Loucy (cell line): ENCODE data around the gene IL22RA2.

Experiments used
- H2AFZ ChIP-seq: fragments of 200-600 bp; sonication (generic); 2 replicates; pipeline ENCODE4 v1.6.0; 2016; ENCODE audit warnings: antibody characterized with exemption, mild to moderate bottlenecking, low read length, moderate library complexity
- H3F3A ChIP-seq: fragments of 200-600 bp; 2 replicates; pipeline ENCODE4 v1.6.0; 2016; ENCODE audit warnings: antibody characterized with exemption, low read depth, mild to moderate bottlenecking
- H3K27me3 ChIP-seq: fragments of 200-600 bp; sonication (generic); 2 replicates; pipeline ENCODE4 v1.6.1; 2014; ENCODE audit warnings: low read length, mild to moderate bottlenecking; ENCODE audit not compliant: insufficient read depth, poor library complexity, severe bottlenecking
- H3K36me3 ChIP-seq: fragments of 200-600 bp; sonication (generic); 2 replicates; pipeline ENCODE4 v1.6.1; 2016; ENCODE audit warnings: low read length; ENCODE audit not compliant: insufficient read depth
- H3K4me1 ChIP-seq: fragments of 200-600 bp; sonication (generic); 2 replicates; pipeline ENCODE4 v1.5.1; 2014; ENCODE audit warnings: low read length, mild to moderate bottlenecking; ENCODE audit not compliant: insufficient read depth, poor library complexity, severe bottlenecking
- H3K4me2 ChIP-seq: fragments of 200-600 bp; sonication (generic); 2 replicates; pipeline ENCODE4 v1.6.0; 2014; ENCODE audit warnings: antibody characterized with exemption, low read length, low read depth, mild to moderate bottlenecking; ENCODE audit not compliant: poor library complexity, severe bottlenecking
- H3K4me3 ChIP-seq: fragments of 200-600 bp; sonication (generic); 2 replicates; pipeline ENCODE4 v1.5.1; 2014; ENCODE audit warnings: low read length, mild to moderate bottlenecking, mixed read lengths; ENCODE audit not compliant: poor library complexity, severe bottlenecking
- H3K79me2 ChIP-seq: fragments of 200-600 bp; sonication (generic); 2 replicates; pipeline ENCODE4 v1.6.1; 2014; ENCODE audit warnings: low read length; ENCODE audit not compliant: insufficient read depth
- H3K9ac ChIP-seq: fragments of 200-600 bp; sonication (generic); 2 replicates; pipeline ENCODE4 v1.6.0; 2014; ENCODE audit warnings: mild to moderate bottlenecking, low read depth, low read length, moderate library complexity; ENCODE audit not compliant: poor library complexity, severe bottlenecking
- H3K9me2 ChIP-seq: fragments of 200-600 bp; sonication (generic); replicated peaks from 2 replicates; pipeline ENCODE4 v1.6.1; 2016; ENCODE audit warnings: low read depth, low read length, mixed read lengths
- H3K9me3 ChIP-seq: fragments of 200-600 bp; sonication (generic); 2 replicates; pipeline ENCODE4 v1.6.1; 2014; ENCODE audit warnings: mild to moderate bottlenecking, antibody characterized with exemption, low read length, low read depth; ENCODE audit not compliant: insufficient read depth
- H4K20me1 ChIP-seq: fragments of 200-600 bp; sonication (generic); 2 replicates; pipeline ENCODE4 v1.6.0; 2014; ENCODE audit warnings: antibody characterized with exemption, low read length, mild to moderate bottlenecking; ENCODE audit not compliant: insufficient read depth, poor library complexity, severe bottlenecking
- CTCF ChIP-seq: fragments of 200-600 bp; sonication (generic); conservative IDR thresholded peaks from 2 replicates; pipeline ENCODE4 v1.5.1; 2014; ENCODE audit warnings: mild to moderate bottlenecking, antibody characterized with exemption, low read length
- EZH2phosphoT487 ChIP-seq: fragments of 200-600 bp; IDR thresholded peaks from 2 replicates; pipeline ENCODE4 v1.6.1; 2018; ENCODE audit warnings: antibody characterized with exemption, mild to moderate bottlenecking, moderate library complexity, borderline replicate concordance

The IL22RA2 gene

GRCh38 chr6:137200288-137200687 is 26.8 kb upstream of the IL22RA2 start:
- Histone ChIP-seq H3K27me3 (no peaks in the 10 kb centered on the region), H3K4me2 (no peak overlapping the region), H3K4me1 (peaks cover 4% of the 10 kb centered on the region), H3K9me3 (no peaks in the 10 kb centered on the region), H4K20me1 (no peaks in the 10 kb centered on the region), H3K9ac (no peak overlapping the region), H2AFZ (no peak overlapping the region), H3K36me3 (peaks cover 41% of the 10 kb centered on the region; the same call in 1 of the 2 replicates), H3K79me2 (no peaks in the 10 kb centered on the region), H3K4me3 (no peak overlapping the region), H3F3A (no peaks in the 10 kb centered on the region), H3K9me2 (no peaks in the 10 kb centered on the region)
- no peak for TF ChIP-seq EZH2phosphoT487
- TF ChIP-seq CTCF, result no peak

DNA sequence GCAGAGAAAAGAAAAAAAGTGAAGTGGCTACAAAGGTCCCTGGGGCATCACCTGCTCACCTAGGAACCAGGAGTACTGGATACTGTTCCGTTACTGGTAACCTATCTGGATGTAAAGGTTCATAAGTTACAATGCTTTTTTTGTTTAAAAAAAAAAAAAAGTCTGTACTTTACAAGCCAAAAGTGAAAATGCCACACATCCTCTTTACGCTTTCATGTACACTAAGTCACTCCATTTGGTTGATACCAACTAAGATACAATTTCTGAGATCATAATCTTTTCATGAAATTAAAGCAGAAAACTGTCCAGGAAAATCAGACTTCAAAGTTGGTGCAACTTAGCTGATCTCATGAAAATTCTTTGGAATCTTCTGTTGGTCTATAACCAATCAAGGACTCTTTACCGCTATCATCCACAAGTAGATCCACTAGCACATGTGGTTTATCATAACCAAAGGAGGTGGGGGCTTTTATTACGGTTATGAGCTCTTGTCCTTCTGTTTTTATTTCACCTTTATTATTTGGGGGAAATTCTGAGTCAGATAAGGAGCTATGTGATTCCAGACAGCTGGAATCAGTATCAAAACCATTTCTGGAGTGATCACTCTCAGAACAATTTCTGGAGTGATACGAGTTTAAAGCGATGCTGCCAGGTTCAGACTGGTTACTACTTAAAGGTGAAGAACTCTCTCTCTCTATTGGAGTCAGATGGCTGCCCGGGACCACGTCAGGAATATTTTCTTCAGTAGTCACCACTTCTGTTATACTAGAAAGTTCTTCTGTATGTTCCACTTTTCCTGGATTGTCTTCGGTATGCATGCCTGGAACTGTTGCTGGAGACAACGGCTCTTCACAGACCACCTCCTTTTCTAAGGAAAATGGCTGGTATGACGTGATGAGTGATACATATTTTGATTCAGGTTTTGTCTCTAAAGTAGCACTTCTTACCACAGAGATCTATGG is 24.5 kb upstream of the IL22RA2 start:
- H3K4me2 ChIP-seq, result no peak overlapping the region
- no peak overlapping the region for H3K9ac ChIP-seq
- H3F3A ChIP-seq, result no peaks in the 10 kb centered on the region
- no peaks in the 10 kb centered on the region for H3K9me2 ChIP-seq
- TF ChIP-seq EZH2phosphoT487, result no peak
- H3K36me3 ChIP-seq, result peaks cover 20% of the 10 kb centered on the region; the same call in 1 of the 2 replicates
- H3K4me3 ChIP-seq, result no peak overlapping the region
- no peaks in the 10 kb centered on the region for H3K79me2 ChIP-seq
- H4K20me1 ChIP-seq, result no peaks in the 10 kb centered on the region
- H3K4me1 ChIP-seq, result peaks cover 4% of the 10 kb centered on the region
- no peaks in the 10 kb centered on the region for H3K27me3 ChIP-seq
- H3K9me3 ChIP-seq, result no peaks in the 10 kb centered on the region
- no peak overlapping the region for H2AFZ ChIP-seq

DNA sequence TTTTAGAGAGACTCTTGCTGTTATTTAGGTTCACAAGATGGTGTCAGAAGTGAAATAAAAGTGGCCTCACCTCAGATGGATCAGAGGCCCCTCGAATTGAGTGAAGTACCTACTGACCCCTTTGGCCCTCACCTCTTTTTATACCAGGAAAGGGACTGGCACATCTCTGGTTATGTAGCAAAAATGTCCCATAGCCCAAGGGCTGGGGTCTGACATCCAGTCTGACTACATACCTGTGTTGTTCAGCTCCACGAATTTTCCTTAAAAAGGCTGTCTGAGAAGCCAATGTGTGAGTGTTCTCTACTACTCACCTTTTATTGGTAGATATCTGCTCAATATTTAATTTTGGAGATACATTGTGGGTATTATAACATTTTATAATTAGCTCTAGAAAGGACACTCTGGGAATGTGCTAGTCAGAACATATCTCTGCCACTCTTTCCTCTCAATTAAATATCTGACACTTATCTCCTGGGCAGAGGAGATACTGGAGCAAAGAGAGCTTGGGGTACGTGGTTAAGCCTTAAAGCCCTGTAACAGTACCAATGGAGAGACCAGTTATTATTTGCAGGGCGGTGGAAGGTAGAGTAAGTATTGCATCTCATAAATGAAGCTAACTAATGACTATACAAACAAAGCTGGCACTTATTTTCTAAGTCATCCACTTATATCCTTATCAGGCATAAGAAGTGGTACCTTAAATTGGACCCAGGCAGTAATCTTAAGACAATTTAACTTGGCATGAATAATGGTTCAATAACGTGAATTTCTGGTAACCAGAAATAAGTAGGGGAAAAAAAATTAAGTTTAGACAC is 20.0 kb upstream of the IL22RA2 start:
- Histone ChIP-seq H3K27me3 (no peaks in the 10 kb centered on the region), H4K20me1 (no peaks in the 10 kb centered on the region), H3K9me3 (peaks cover 12% of the 10 kb centered on the region; the same call in 1 of the 2 replicates), H3K79me2 (no peaks in the 10 kb centered on the region), H3K9ac (no peak overlapping the region), H3K36me3 (peaks cover 7% of the 10 kb centered on the region; the same call in 1 of the 2 replicates), H3K4me1 (peaks cover 4% of the 10 kb centered on the region), H3K4me3 (no peak overlapping the region), H2AFZ (no peak overlapping the region), H3K4me2 (no peak overlapping the region), H3K9me2 (no peaks in the 10 kb centered on the region), H3F3A (no peaks in the 10 kb centered on the region)
- TF ChIP-seq CTCF, result no peak
- no peak for TF ChIP-seq EZH2phosphoT487
